IMR-90 (cell line): ENCODE measurements around the gene SECISBP2. TPM values are rescaled to one million over a fixed set of nuclear protein-coding genes. Genes with fewer than 3 reads are reported as not detected.

Experiments used
- ATAC-seq: fragments of 200-7000 bp; cut with Tn5 transposase; 2 replicates; pipeline ENCODE4 v1.9.1; 2020; ENCODE audit warnings: low read depth, mild to moderate bottlenecking, moderate library complexity
- BruUV-seq: library from RNA; stranded (reverse); fragments of 400-500 nt; replicated peaks from 2 replicates; lab custom pipeline; 2021; lab: Mats Ljungman, UMichigan
- CTCF ChIA-PET: fragments of 300-600 bp; formaldehyde crosslinking; extraction: SDS; loops from one replicate; lab custom pipeline; 2021; ENCODE audit warnings: antibody characterized with exemption; lab: Yijun Ruan, JAX
- POLR2A ChIA-PET: fragments of 300-600 bp; sonication (Branson Sonifier 250); formaldehyde crosslinking; loops from one replicate; lab custom pipeline; 2022; ENCODE audit warnings: antibody characterized with exemption; ENCODE audit not compliant: unreplicated experiment; lab: Charles Lee
- DNase-seq: peaks from one replicate; pipeline ENCODE4 v3.0.0; 2013
- H2AFZ ChIP-seq: replicated peaks from 2 replicates; pipeline ENCODE3; 2013; ENCODE audit warnings: low read length, mild to moderate bottlenecking; ENCODE audit not compliant: poor library complexity
- H2AK5ac ChIP-seq: 2 replicates; pipeline ENCODE4 v1.6.1; 2013; ENCODE audit warnings: low read depth, low read length, inconsistent platforms
- H2AK9ac ChIP-seq: replicated peaks from 2 replicates; pipeline ENCODE3; 2013; ENCODE audit warnings: mild to moderate bottlenecking, low read depth, low read length, moderate library complexity; ENCODE audit not compliant: poor library complexity
- H2BK120ac ChIP-seq: 2 replicates; pipeline ENCODE4 v1.6.1; 2013; ENCODE audit warnings: low read depth, low read length, inconsistent platforms
- H2BK15ac ChIP-seq: 3 replicates; pipeline ENCODE4 v1.6.1; 2013; ENCODE audit warnings: low read depth, low read length, inconsistent platforms
- H2BK20ac ChIP-seq: 2 replicates; pipeline ENCODE4 v1.6.1; 2013; ENCODE audit warnings: low read depth, mild to moderate bottlenecking, inconsistent platforms, low read length, moderate library complexity
- H2BK5ac ChIP-seq: 2 replicates; pipeline ENCODE4 v1.6.1; 2013; ENCODE audit warnings: mild to moderate bottlenecking, low read depth, low read length, inconsistent platforms; ENCODE audit not compliant: poor library complexity, severe bottlenecking
- H3K14ac ChIP-seq: replicated peaks from 2 replicates; pipeline ENCODE4 v1.6.1; 2013; ENCODE audit warnings: low read depth, low read length, inconsistent platforms
- H3K18ac ChIP-seq: 2 replicates; pipeline ENCODE4 v1.6.1; 2013; ENCODE audit warnings: low read depth, low read length, control low read depth
- H3K23ac ChIP-seq: 2 replicates; pipeline ENCODE4 v1.6.1; 2013; ENCODE audit warnings: low read depth, low read length, inconsistent platforms
- H3K27ac ChIP-seq: 2 replicates; pipeline ENCODE4 v1.5.1; 2013; ENCODE audit warnings: mild to moderate bottlenecking, control low read depth, low read length; ENCODE audit not compliant: insufficient read depth
- H3K27me3 ChIP-seq: 2 replicates; pipeline ENCODE4 v1.6.1; 2013; ENCODE audit warnings: low read length; ENCODE audit not compliant: control insufficient read depth, insufficient read depth
- H3K36me3 ChIP-seq: 2 replicates; pipeline ENCODE4 v1.6.1; 2013; ENCODE audit warnings: low read length, mixed read lengths; ENCODE audit not compliant: control insufficient read depth, insufficient read depth
- H3K4ac ChIP-seq: 2 replicates; pipeline ENCODE4 v1.6.1; 2013; ENCODE audit warnings: low read depth, low read length, inconsistent platforms
- H3K4me1 ChIP-seq: 2 replicates; pipeline ENCODE4 v1.6.1; 2013; ENCODE audit warnings: low read length, mixed read lengths; ENCODE audit not compliant: control insufficient read depth, insufficient read depth
- H3K4me2 ChIP-seq: 2 replicates; pipeline ENCODE4 v1.6.1; 2013; ENCODE audit warnings: low read depth, mild to moderate bottlenecking, control low read depth, low read length, moderate library complexity
- H3K4me3 ChIP-seq: 2 replicates; pipeline ENCODE4 v1.5.1; 2013; ENCODE audit warnings: low read depth, mild to moderate bottlenecking, control low read depth, low read length, moderate library complexity; ENCODE audit not compliant: insufficient read depth
- H3K56ac ChIP-seq: 2 replicates; pipeline ENCODE4 v1.6.1; 2013; ENCODE audit warnings: low read length, inconsistent platforms; ENCODE audit not compliant: insufficient read depth; ENCODE audit errors: extremely low read depth
- H3K79me1 ChIP-seq, 2 experiments: 2 replicates each; pipeline ENCODE4 v1.6.1; 2013; ENCODE audit warnings: low read length in 2 of 2, inconsistent platforms in 1 of 2, low read depth in 1 of 2
- H3K9ac ChIP-seq: 2 replicates; pipeline ENCODE4 v1.6.1; 2013; ENCODE audit warnings: low read depth, low read length, control low read depth
- H3K9me1 ChIP-seq: 2 replicates; pipeline ENCODE4 v1.6.1; 2013; ENCODE audit warnings: low read length, inconsistent platforms; ENCODE audit not compliant: insufficient read depth
- H3K9me3 ChIP-seq: 2 replicates; pipeline ENCODE4 v1.6.1; 2013; ENCODE audit warnings: low read length; ENCODE audit not compliant: control insufficient read depth, insufficient read depth
- H4K20me1 ChIP-seq: 2 replicates; pipeline ENCODE4 v1.6.1; 2013; ENCODE audit warnings: low read length, inconsistent platforms; ENCODE audit not compliant: insufficient read depth
- H4K5ac ChIP-seq: 2 replicates; pipeline ENCODE4 v1.6.1; 2013; ENCODE audit warnings: mild to moderate bottlenecking, low read depth, low read length, control low read depth
- H4K8ac ChIP-seq, 2 experiments: 2 replicates each; pipeline ENCODE4 v1.6.1; 2013; ENCODE audit warnings: low read depth in 2 of 2, low read length in 2 of 2, control low read depth in 1 of 2, inconsistent platforms in 1 of 2
- H4K91ac ChIP-seq: 2 replicates; pipeline ENCODE4 v1.6.1; 2013; ENCODE audit warnings: low read depth, low read length, inconsistent platforms; ENCODE audit not compliant: insufficient read depth
- BHLHE40 ChIP-seq: fragments of 150-350 bp; IDR thresholded peaks from 2 replicates; pipeline ENCODE4 v1.6.1; 2016; ENCODE audit warnings: mild to moderate bottlenecking, low read depth, low read length
- CEBPB ChIP-seq: IDR thresholded peaks from 2 replicates; pipeline ENCODE4 v1.6.1; 2012; ENCODE audit warnings: low read depth, low read length, improper control_type of control experiment
- CHD1 ChIP-seq: IDR thresholded peaks from 2 replicates; pipeline ENCODE4 v1.6.1; 2012; ENCODE audit warnings: low read depth, low read length, improper control_type of control experiment
- CTCF ChIP-seq: conservative IDR thresholded peaks from 2 replicates; pipeline ENCODE4 v1.5.1; 2012; ENCODE audit warnings: mild to moderate bottlenecking, low read depth, low read length, improper control_type of control experiment
- ELK1 ChIP-seq: fragments of 150-350 bp; IDR thresholded peaks from 2 replicates; pipeline ENCODE4 v1.6.1; 2016; ENCODE audit warnings: low read depth, mild to moderate bottlenecking, low read length, moderate library complexity, borderline replicate concordance
- FOS ChIP-seq: fragments of 150-350 bp; IDR thresholded peaks from 2 replicates; pipeline ENCODE4 v1.6.1; 2016; ENCODE audit warnings: low read depth, low read length
- MAFK ChIP-seq: IDR thresholded peaks from 2 replicates; pipeline ENCODE4 v1.6.1; 2012; ENCODE audit warnings: low read depth, low read length, improper control_type of control experiment
- MAZ ChIP-seq: IDR thresholded peaks from 2 replicates; pipeline ENCODE4 v1.6.1; 2012; ENCODE audit warnings: low read depth, mild to moderate bottlenecking, low read length, improper control_type of control experiment, moderate library complexity, borderline replicate concordance
- MXI1 ChIP-seq: IDR thresholded peaks from 2 replicates; pipeline ENCODE4 v1.6.1; 2012; ENCODE audit warnings: low read depth, mild to moderate bottlenecking, low read length, moderate library complexity, borderline replicate concordance
- NFE2L2 ChIP-seq: fragments of 150-350 bp; IDR thresholded peaks from 2 replicates; pipeline ENCODE4 v1.6.1; 2016; ENCODE audit warnings: low read depth, mild to moderate bottlenecking, low read length
- POLR2A ChIP-seq: IDR thresholded peaks from 2 replicates; pipeline ENCODE4 v1.6.1; 2012; ENCODE audit warnings: mild to moderate bottlenecking, low read depth, low read length
- RAD21 ChIP-seq: IDR thresholded peaks from 2 replicates; pipeline ENCODE4 v1.6.1; 2012; ENCODE audit warnings: low read length, improper control_type of control experiment
- RCOR1 ChIP-seq: IDR thresholded peaks from 2 replicates; pipeline ENCODE4 v1.6.1; 2012; ENCODE audit warnings: mild to moderate bottlenecking, low read length, improper control_type of control experiment; ENCODE audit not compliant: insufficient replicate concordance
- RFX5 ChIP-seq: IDR thresholded peaks from 2 replicates; pipeline ENCODE4 v1.8.0; 2012; ENCODE audit warnings: low read depth, mild to moderate bottlenecking, low read length, moderate library complexity
- SMC3 ChIP-seq: fragments of 150-350 bp; IDR thresholded peaks from 2 replicates; pipeline ENCODE4 v1.6.1; 2016; ENCODE audit warnings: low read depth, mild to moderate bottlenecking, antibody characterized with exemption, low read length, moderate library complexity
- USF2 ChIP-seq: fragments of 150-350 bp; IDR thresholded peaks from 2 replicates; pipeline ENCODE4 v1.6.1; 2017; ENCODE audit warnings: mild to moderate bottlenecking, antibody characterized with exemption, low read length, low read depth
- WGBS, 2 experiments: methylation state at CpG; one replicate each; pipeline versions ENCODE4 v1.1.5 to v1.1.7; 2013; ENCODE audit warnings: missing lambda C conversion rate in 2 of 2; ENCODE audit not compliant: insufficient read length in 1 of 2; ENCODE audit errors: extremely low coverage in 2 of 2; 5-methylcytosine and 5-hydroxymethylcytosine counted together
- dilution Hi-C: fragments of 300-500 bp; cut with HindIII; formaldehyde crosslinking; loops from one replicate; pipeline ENCODE4 v1.14.3; 2018; ENCODE audit warnings: low sequenced_read_pairs; ENCODE audit not compliant: unreplicated experiment
- in situ Hi-C: fragments of 300-500 bp; cut with MboI; formaldehyde crosslinking; loops from 3 replicates; pipeline ENCODE4 v1.14.3; 2019; ENCODE audit warnings: low sequenced_read_pairs, inconsistent platforms, mixed read lengths
- intact Hi-C: fragments of 100-400 bp; cut with micrococcal nuclease; formaldehyde crosslinking; loops from 2 replicates; pipeline ENCODE4 v1.10.0; 2022
- polyA plus RNA-seq, 3 experiments: library from polyadenylated mRNA; depleted of rRNA; stranded (reverse); fragments of >200 nt; gene quantifications; 2 replicates each; pipeline ENCODE4 v1.2.3, GENCODE V29; 2012; ENCODE audit warnings: low replicate concordance in 1 of 3
- total RNA-seq: library from RNA; depleted of rRNA; stranded (reverse); fragments of >200 nt; gene quantifications from 2 replicates; pipeline ENCODE4 v1.2.3, GENCODE V29; 2012

The SECISBP2 gene
- total and polyA plus RNA-seq, 2 of the 4 experiments (the other 2 are of a cell fraction): 16.4 to 18.8 TPM

GRCh38 chr9:89368978-89369377 is 50.7 kb downstream of the SECISBP2 start:
- intact Hi-C loops: no loop called here
- H3K9me1 ChIP-seq: peaks cover 16% of the 10 kb centered on the region

More at GRCh38 chr9:89368978-89369377, 50.7 kb downstream of the SECISBP2 start:
- Histone ChIP-seq H2AFZ (no peak overlapping the region), H3K27ac (no peak overlapping the region), H3K4ac (no peak overlapping the region), H4K20me1 (no peaks in the 10 kb centered on the region), H2BK120ac (no peak overlapping the region), H3K4me2 (no peak overlapping the region), H3K79me1 (no peaks in the 10 kb centered on the region), H3K36me3 (no peaks in the 10 kb centered on the region), H3K56ac (no peak overlapping the region), H2BK20ac (no peak overlapping the region), H4K5ac (no peak overlapping the region), H3K9me3 (no peaks in the 10 kb centered on the region), H3K27me3 (no peaks in the 10 kb centered on the region), H4K91ac (no peak overlapping the region), H3K4me1 (no peaks in the 10 kb centered on the region), H3K18ac (no peak overlapping the region), H2BK5ac (no peak overlapping the region), H3K23ac (no peak overlapping the region), H2AK9ac (peak overlapping the region; percentile 31), H2BK15ac (no peak overlapping the region; the same call in 2 of the 3 replicates), H3K9ac (no peak overlapping the region), H3K4me3 (no peak overlapping the region), H4K8ac (no peak overlapping the region), H3K14ac (no peak overlapping the region), H2AK5ac (no peak overlapping the region)
- in situ Hi-C loops (no loop called here), dilution Hi-C loops (no loop called here)
- no peak for DNase-seq
- no peak for TF ChIP-seq ELK1
- no peak for TF ChIP-seq USF2
- no peak for TF ChIP-seq NFE2L2
- TF ChIP-seq MAFK: no peak
- TF ChIP-seq MXI1: no peak
- no peak for TF ChIP-seq RAD21
- TF ChIP-seq RFX5: no peak
- no peak for TF ChIP-seq MAZ
- no peak for TF ChIP-seq CHD1
- no peak for TF ChIP-seq FOS
- no peak for TF ChIP-seq SMC3
- TF ChIP-seq POLR2A: no peak
- no peak for TF ChIP-seq BHLHE40
- no peak for TF ChIP-seq CEBPB
- TF ChIP-seq RCOR1: no peak
- no peak for TF ChIP-seq CTCF
- ChIA-PET POLR2A (no interaction called here), CTCF (no interaction called here)
- no peak for ATAC-seq
- BruUV-seq: no TSS peak
- WGBS, 2 experiments: 82% methylated on average over 5 of the region's 8 CpGs; no CpG with 5 or more reads in 1 of the 2 experiments
